Endometrial microvascular endothelial cells (primary cell): ENCODE results near the gene FAM83G. TPM values are rescaled to one million over a fixed set of nuclear protein-coding genes. Genes with fewer than 3 reads are reported as not detected.

Experiments
- in situ Hi-C: cut with HindIII; loops from 2 replicates; pipeline ENCODE4 v1.10.0; 2017; ENCODE audit warnings: low sequenced_read_pairs, low pct_unique_long_range_greater_than_20kb; ENCODE audit errors: inconsistent ontology term
- total RNA-seq: library from RNA; depleted of rRNA; stranded (reverse); fragments of >200 nt; gene quantifications from one replicate; pipeline ENCODE4 v1.2.3, GENCODE V29; 2015; ENCODE audit errors: inconsistent ontology term

Gene FAM83G
- total RNA-seq, 1 donor from 2014 or later, result 21.7 TPM

GRCh38 chr17:19012171-19013080, 7.9 kb upstream of the FAM83G start:
- in situ Hi-C loops, result no loop called here

GRCh38 chr17:19011581-19011980, 7.0 kb upstream of the FAM83G start:
- in situ Hi-C loops, result no loop called here

DNA sequence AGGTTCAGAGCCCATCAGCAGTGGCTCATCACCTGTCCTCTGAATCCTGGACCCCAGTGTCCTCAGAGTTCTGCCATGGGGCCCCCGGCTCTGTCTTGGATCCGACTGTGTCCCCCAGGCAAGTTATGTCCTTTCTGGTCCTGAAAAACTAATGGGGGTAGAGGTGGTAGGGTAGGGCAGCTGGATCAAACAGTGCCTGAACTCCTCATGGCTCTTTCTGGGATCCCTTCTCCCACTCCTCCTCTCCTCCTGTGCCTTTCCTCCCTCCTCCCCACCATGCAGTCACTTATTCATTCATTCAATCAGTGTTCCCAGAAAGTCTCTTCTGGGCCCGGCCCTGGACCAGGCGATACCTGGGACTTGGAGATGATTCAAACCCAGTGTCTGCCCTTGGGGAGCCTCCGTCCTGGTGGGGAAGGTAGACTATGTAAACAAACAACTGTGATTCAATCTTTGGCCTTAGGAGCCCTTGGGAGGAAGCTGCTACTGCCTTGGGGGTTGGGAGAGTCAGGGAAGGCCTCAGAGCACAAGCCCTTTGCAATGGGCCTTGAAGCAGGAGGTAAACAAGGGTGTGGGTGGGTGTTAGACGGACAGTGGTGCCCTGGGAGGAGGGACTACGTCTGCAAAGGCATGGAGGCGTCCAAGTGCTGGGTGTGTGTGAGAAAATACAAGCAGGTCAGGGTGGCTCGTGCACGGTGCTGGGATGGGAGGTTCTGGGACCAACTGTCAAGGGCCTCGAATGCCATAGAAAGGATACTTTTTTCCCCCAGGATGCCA, 6.4 kb upstream of the FAM83G start:
- in situ Hi-C loops, result no loop called here

DNA sequence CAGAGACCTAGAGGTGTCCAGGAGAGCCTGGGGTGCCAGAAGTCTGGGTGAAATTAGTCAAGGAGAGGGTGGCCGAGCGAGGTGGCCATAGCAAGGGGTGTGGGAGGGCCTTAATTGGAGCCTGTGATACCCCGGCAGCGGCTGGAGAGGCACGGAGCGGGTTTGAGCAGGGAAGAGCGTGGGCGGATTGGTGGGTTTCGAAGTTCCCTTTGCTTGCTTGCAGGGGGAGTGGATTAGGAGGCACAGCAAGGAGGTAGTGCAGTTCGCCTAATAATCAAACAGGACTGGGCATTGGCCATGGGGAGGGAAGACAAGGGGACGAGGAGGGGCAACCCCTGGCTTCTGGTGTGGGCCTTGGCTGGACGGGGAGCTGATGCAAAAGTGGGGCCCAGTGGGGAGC, 5.4 kb upstream of the FAM83G start:
- in situ Hi-C loops, result no loop called here

DNA sequence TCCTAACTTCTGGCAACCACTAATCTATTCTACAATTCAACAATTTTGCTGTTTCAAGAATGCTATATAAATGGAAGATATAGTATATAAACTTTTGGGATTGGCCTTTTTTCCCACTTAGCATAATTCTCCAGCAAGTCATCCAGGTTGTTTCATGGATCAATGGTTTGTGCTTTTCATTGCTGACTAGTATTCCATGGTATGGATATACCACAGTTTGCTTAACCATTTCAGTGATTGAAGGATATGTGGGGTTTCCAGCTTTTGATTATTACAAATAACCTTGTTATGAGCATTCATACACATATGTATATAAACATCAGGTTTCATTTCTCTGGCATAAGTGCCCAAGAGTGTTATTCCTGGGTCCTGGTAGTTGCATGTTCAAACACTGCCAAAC, 2.1 kb upstream of the FAM83G start:
- in situ Hi-C loops, result no loop called here

GRCh38 chr17:19005789-19006430, 1.3 kb upstream of the FAM83G start:
- in situ Hi-C loops, result no loop called here

DNA sequence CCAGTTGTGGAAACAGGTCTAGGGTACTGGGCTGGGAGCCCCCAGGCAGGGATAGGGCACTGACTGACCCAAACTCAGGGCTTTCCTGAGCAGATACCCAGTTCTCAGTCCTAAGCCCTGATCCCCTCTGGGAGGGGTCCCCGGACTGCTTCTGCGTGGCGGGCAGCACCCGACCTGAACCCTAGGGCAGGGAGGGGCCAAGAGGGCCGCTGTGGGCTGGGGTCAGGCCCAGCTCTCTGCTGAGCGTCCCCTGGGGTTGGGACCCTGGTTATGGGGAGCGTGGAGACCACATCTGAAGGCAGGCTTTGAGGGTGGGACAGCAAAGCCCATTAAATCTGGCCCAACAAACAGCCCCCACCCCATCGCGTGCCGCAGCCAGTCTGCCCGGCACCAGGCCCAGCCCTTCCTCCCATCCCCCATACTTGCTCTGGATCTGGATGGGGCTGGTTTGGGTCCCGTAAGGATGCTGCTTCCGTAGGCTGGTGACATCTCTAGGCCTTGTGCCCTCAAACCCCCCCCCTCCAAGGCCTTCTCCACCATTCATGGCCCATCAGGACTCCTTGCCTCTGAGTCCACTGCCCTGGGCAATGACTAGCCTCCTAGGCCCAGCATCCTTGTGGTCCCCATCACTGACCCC, 691 bp upstream of the FAM83G start:
- in situ Hi-C loops, result no loop called here

DNA sequence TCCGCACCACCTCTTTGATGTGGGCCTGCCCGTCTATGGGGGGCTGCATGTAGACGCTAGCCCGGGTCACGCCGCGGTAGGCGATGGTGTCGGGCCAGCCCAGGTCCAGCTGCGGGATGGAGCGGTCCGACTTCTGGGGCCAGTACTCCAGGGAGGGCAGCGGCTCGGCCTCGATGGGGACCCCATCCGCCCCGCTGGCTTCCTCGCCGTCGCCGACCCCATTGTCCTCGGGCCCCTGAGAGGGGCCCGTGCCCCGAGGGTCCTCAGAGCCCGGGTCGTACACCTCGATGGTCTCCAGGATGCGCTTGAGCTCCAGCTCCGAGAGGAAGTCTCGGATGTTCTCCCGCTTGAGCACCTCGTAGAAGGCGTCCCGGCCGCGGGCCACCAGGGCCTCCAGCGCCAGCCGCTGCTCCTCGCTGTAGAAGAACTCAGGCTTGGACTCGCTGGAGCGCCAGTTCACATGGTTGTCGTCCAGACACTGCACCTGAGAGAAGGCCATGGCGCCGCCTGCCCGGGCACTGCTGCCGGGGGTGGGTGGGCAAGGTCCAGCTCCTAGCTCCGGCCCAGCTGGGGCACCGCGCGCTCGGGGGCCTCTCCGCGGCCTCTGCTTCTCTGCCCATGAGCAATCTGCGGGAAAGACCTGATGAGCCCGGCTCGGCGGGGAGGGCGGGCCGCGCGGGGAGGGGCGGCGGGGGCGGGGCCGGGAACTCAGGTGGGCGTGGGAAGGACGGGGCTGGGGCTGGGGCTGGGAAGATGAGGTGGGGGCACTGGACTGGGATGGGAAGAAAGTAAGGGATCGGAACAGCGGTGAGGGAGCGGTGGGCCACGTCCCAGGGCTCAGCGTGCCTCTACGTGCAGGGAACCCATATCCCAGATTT, 782 bp downstream of the FAM83G start:
- in situ Hi-C loops, result no loop called here

DNA sequence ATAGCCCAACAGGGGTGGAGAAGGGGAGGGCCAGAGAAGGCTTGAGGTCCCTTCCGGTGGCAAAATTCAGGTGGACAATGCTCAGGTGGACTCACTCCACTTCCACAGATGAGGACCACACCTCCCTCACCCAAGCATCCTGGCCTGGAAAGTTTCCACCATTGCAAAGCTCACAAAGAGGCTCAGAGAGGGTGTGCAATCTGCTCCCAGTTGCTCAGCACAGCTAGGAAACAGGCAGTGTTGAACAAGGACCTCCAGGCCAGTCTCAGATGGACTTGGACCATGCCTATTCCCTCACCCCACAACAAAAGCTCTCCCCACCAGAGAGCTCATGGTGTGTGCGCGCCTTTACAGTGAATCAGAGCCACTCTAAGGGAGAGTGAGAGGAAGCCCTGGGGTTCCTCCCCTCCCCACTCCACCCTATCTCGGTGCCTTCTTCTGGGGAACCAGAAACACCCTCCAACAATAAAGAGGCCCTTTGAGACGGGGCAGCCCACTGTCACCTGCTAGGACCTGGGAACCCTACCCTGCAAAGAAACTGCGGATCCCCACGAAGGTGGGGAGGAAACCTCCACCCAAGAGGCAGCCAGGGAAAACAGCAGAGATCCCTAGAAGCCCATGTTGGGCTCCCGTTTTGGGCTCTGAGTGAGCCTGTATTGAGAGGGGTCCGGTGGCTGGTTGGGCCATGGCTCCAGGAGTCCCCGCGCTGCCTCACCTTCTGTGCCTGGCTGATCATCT, 1.6 kb downstream of the FAM83G start:
- in situ Hi-C loops, result no loop called here

- in situ Hi-C loops, result no loop called here
These were observed 2.5 kb downstream of the FAM83G start for GRCh38 chr17:19001907-19002590.

DNA sequence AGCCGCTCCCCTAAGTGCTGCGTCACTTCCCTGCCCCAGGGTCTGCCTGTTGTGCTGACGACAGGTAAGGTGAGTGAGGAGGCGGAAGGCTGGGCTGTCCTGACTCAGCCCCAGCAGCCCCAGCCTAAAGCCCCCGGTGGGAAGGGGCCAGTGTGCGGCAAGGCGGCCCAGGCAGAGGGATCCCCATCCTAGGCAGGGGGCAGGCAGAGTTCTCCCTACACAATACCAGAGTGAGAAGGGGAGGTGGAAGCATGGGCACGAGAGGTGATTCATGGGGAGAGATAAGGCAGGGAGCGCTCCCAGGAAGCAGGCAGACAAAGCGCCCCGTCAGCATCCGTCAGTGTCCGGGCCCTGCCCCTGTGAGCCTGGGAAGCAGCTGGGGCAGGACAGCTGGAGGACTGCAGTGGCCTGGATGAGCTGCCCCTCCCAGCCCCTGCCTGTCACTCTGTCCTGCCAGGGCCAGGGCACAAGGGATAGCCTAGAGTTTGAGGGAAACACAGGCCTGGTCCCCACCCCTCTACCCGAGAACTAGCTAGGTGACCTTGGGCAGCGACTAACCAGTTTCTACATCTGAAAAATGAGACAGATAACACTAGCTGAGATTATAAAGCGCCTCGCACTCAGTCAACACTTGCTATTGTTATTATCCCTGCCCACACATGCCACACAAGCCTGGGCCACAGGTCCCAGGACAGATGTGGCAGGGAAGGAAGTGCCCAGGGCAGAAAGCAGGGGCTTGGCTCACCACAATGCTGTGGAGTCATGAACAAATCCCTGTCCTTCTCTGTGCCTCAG, 3.8 kb downstream of the FAM83G start:
- in situ Hi-C loops, result no loop called here

DNA sequence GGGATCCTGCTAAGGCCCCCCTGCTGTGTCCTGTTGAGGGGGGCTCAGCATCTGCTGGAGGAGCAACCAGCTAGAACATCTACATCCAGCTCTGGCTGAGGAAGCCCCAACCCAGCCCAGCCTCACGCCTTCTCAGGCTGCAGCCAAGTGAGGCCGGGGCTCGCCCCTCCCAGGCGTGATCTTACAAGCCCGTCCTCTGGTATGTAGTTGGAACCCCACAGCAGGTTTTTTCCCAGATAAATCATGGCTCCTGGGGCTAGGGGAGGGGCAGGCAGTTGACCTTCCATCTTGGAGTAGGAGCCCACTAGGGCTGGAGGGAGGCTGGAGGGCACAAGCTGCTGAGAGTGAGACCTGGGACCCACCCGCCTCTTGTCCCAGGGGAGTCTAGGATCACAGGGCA, 4.7 kb downstream of the FAM83G start:
- in situ Hi-C loops, result no loop called here

DNA sequence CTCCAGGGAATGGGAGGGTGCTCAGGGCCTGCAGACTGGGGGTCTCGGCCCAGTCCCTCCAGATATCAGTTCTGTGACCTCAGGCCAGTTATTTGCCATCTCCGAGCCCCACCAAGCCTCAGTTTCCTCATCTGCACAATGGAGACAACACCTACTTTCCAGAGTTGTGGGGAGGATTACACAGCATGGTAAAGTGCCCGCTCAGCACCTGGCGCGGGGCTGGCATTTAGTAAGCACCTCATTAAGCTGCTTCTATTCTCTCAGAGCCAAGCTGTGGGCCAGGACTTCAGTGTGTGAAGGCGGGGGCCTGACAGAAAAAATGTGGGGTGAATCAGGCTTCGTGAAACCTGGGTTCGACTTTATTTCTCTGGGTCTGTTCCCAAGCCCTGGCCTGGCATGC, 5.2 kb downstream of the FAM83G start:
- in situ Hi-C loops, result no loop called here

- in situ Hi-C loops, result no loop called here
These were observed 6.8 kb downstream of the FAM83G start for GRCh38 chr17:18997650-18998196.

GRCh38 chr17:18996458-18996857, 8.1 kb downstream of the FAM83G start:
- in situ Hi-C loops, result no loop called here

- in situ Hi-C loops, result no loop called here
These were observed 9.3 kb downstream of the FAM83G start for GRCh38 chr17:18995220-18995619.
